ENCODE data around the gene PCSK9.
A peak's percentile ranks its signal among the peaks of the same experiment; 100 is the strongest.

The PCSK9 gene

GRCh38 chr1:55060133-55060999, 21.0 kb downstream of the PCSK9 start:
- peak; percentile 24 for DNase-seq

- DNase-seq, result no peak
Observed at GRCh38 chr1:55061000-55061705, 21.8 kb downstream of the PCSK9 start.

DNA sequence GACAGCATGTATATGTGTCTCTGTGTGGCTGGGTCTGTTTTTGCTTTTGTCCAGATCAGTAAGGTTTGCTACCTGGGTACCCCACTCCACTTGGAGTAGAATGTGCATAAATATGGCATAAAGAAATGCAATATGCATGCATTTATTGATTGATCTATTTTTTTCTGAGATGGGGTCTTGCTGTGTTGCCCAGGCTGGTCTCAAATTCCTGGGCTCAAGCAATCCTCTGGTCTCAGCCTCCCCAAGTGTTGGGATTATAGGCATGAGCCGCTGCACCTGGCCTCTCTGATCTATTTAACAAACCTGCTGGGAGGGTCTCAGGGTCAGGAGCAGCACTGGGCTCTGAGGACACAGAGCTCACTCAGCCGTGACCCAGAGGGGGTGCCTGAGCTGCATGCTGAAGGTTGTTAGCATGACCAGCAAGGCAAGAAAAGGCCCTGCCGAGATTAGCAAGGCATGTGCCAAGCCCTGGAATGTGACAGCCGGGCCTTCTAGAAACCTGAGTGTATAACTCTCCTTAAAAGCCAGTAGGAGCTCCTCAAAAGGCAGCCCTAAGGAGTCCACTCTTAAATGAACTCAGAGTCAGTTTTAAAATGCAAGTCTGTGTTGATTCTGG, 22.5 kb downstream of the PCSK9 start:
- DNase-seq, result no peak

DNA sequence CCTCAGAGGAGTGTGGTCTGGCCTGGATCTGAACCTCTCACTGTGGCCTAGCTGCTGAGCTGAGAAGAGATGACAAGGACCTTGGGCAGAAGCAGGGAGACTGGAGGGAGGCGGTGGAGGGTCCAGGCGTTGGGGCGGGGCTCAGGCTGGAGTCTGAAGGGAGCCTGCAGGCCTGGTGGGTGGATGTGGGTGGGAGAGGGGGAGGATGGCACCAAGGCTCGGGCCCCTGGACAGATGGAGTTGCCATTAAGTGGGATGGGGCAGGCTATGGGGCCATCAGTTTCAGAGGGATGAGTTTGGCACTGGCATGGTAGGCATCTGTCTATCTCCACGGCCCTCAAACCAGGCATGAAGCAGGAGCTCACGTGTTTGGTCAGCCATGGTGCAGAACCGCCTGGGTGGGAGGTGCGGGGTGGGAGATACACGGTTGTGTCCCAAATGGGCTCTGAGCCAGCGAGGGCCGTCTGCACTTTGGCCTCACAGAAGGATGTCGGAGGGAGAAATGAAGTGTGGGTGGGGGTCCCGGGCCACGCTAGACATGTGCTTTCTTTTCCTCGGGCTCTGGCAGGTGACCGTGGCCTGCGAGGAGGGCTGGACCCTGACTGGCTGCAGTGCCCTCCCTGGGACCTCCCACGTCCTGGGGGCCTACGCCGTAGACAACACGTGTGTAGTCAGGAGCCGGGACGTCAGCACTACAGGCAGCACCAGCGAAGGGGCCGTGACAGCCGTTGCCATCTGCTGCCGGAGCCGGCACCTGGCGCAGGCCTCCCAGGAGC, 23.6 kb downstream of the PCSK9 start:
- no peak for DNase-seq

DNA sequence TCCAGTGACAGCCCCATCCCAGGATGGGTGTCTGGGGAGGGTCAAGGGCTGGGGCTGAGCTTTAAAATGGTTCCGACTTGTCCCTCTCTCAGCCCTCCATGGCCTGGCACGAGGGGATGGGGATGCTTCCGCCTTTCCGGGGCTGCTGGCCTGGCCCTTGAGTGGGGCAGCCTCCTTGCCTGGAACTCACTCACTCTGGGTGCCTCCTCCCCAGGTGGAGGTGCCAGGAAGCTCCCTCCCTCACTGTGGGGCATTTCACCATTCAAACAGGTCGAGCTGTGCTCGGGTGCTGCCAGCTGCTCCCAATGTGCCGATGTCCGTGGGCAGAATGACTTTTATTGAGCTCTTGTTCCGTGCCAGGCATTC, 24.2 kb downstream of the PCSK9 start:
- DNase-seq, result no peak

- no peak for DNase-seq
Observed at GRCh38 chr1:55064071-55064581, 24.8 kb downstream of the PCSK9 start.

- no peak for DNase-seq
Observed at GRCh38 chr1:55064861-55065263, 25.5 kb downstream of the PCSK9 start.

DNA sequence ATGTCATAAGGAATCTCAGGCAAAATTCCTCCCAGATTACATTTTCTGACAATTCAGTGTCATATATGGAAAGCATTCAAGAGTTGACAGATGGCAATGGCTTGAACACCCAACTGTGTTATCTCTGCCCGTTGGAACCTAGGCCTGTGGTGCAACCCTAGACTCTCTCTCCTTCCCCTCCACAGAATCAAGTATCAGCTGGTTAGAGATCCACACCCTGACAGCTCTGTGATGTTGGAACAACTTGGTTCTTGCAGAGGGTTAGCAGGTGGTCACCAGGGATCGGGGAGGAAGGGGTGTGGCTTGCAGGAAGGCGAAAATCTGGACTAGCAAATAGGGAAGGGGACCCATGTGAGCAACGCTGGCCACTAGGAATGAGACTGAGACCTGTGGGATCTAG, 26.3 kb downstream of the PCSK9 start:
- no peak for DNase-seq

DNA sequence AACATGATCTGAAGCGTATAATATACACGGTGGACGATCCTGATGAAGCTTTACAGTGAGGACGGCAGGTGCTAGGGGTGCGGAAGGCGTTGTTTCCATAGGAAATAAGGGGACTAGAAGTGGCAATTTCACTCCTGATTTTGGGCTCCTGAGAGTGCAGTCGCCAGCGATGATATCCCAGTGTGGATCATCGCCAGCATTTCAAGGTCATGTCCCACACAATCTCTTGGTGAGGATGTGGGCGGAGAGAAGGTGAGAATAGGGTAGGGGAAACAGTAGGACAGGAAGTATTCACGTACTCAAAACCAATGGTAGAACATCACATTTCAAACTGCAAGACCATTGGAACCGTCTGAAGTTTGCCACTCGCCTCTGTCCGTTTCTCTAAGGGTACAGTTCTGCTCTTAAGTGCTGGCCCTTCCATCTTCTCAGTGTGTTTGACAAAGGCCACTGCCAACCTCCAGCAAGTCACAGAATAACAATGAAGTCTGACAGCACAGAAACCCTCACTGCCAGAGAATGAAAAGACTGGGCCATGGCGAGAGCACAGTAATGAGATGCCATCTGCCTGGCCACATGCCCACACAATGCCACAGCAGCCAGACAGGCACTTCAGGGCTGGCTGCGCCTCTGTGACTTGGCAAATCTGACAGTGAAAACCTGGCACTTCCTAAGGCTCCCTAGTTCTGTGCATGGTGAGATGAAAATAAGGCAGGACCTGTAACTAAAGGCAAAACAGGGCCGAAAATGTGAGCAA, 27.9 kb downstream of the PCSK9 start:
- no peak for DNase-seq

DNA sequence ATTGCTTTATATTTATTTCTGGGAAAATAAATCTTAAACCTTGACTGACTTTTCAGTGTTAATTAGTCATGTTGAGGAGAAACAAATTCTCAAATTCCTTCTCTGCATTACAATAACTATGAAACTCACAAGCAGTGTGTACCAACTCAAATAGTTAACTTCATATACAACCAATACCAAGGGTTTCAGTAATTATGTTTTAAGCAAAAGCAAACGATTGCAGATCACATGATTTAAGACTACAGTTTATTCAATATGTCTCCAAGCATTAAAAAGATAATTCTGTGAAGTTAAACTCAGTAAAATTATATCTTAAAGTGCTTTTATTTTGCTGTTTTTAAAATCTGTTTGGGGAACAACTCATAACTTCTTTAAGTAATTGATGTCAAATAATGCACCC, 28.6 kb downstream of the PCSK9 start:
- no peak for DNase-seq

GRCh38 chr1:55068638-55069037, 29.3 kb downstream of the PCSK9 start:
- DNase-seq, result no peak

GRCh38 chr1:55069280-55069679, 29.9 kb downstream of the PCSK9 start:
- no peak for DNase-seq

DNA sequence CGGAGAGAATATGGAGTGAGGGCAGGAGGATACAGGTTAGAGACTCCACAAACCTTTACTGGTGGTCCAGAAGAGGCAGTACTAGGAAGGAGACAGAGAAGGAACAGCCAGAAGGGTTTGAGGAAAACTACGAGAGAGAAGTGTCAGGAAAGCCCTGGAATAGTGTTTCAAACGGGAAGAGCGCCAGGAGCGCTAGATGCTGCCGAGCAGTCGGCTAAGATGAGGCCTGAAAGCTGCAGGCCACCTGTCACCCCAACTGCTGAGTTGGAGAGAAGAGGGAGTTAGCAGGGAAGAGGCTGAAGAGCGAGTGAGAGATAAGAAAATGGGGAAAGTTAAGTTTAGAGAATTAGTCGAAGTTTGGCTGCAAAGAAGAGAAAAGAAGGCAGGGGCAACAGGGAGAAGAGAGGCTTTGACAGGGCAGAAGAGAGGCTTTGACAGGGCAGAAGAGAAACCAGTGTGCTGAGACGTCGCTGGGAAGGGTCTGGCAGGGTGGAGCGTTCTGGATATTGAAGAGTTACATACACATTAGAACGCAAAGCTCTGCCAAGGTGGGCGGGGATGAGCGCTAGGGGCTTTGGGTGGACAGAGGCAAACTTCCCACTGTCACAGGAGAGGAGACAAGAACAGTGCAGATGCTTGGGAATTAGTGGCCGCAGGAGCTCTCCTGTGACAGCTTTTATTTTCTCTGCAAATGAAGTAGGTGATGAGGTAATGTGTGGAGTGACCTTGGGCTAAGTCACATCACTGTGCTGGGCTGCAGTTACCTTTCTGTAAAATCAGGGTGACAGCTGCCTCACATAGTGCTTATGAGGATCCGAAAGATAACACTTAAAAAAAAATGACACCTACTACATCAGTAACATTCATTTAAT, 31.2 kb downstream of the PCSK9 start:
- no peak for DNase-seq

DNA sequence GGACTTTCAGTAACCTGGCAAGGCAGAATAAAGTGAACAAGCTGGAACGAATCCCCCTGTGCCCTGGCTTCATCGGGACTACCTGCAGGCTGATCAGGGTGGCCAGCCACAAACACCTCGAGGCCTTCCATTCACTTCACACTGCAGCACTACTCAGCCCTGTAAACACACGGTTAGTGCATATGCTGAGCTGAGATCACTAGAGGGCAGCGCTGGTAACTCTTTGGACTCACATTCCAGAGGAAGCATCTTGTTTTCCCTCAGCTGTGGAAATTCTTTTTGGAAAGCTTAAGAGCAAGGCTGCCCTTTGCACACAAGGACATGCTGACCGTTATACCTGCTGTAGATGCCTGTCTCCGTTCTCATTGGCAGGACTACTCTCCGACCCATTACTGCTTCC, 32.1 kb downstream of the PCSK9 start:
- peak; percentile 6 for DNase-seq

- no peak for DNase-seq
Observed at GRCh38 chr1:55073187-55073916, 34.0 kb downstream of the PCSK9 start.

DNA sequence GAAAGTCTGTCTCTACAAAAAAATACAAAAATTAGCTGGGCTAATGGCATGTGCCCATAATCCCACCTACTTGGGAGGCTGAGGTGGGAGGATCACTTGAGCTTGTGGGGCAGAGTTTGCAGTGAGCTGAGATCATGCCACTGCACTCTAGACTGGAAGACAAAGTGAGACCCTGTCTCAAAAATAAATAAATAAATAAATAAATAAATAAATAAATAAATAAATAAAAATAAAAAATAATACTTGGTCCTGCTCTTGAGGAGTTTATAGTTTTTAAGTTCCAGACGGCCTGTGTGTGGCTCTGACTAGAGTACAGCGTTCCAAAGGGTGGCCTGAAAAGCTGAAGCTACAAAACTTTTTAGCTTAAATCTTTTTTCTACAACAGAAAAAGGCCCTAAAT, 35.1 kb downstream of the PCSK9 start:
- no peak for DNase-seq

- DNase-seq, result no peak
Observed at GRCh38 chr1:55076356-55076755, 37.0 kb downstream of the PCSK9 start.

DNA sequence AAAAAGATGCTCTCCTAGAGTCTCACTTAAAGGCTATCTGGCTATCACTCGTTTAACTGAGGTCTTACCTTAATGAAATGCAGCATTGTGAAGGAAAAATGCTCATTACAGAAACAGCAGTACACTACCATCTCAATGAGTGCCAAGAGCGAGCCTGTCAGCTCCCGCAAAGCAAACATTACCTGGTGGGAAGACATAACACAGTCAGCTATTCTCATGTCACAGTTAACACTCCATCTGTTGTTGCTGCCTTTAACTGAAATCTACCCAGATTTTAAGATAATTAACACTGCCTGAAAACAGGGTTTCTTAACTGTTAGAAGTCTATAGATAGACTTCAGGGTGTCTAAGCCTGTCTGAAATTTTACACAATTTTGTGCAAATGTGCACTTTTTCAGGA, 39.1 kb downstream of the PCSK9 start:
- DNase-seq, result no peak

DNA sequence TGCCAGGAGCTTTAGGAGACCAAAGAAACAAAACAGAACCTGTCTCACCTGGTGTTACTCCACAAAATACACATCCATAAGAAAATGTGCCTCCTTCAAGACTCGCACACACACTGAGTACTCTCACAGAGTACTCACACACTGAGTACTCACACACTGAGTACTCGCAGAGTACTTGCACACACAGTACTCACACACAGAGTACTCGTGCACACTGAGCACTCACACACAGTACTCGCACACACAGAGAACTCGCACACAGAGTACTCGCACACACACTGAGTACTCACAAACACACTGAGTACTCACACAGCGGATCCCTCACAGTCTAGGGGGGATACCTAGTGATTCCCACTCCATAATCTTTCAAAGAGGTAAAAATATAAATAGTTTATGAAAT, 40.3 kb downstream of the PCSK9 start:
- no peak for DNase-seq

GRCh38 chr1:55081188-55081904, 42.0 kb downstream of the PCSK9 start:
- no peak for DNase-seq

Data from inflammatory macrophage treated with lipopolysaccharide for 4 hours (primary cell).